Activated CD4-positive, alpha-beta T cell treated with anti-CD3 and anti-CD28 coated beads for 36 hours (primary cell): Measurements from ENCODE around the gene DNAJC3. TPM values are rescaled to one million over a fixed set of nuclear protein-coding genes. Genes with fewer than 3 reads are reported as not detected.
"Not testable (repeated sequence)": the region's sequence is repeated elsewhere in the genome, so short reads cannot be mapped to it uniquely, and the experiment has no call there.

Experiments
- ATAC-seq: fragments of 200-7000 bp; cut with Tn5 transposase; one replicate; pipeline ENCODE4 v1.10.0; 2021; ENCODE audit warnings: mild to moderate bottlenecking, moderate library complexity
- CTCF ChIA-PET: fragments of 350-600 bp; sonication (Branson Sonifier 250); formaldehyde crosslinking; loops from one replicate; lab custom pipeline; 2021; ENCODE audit warnings: antibody characterized with exemption; lab: Charles Lee
- POLR2A ChIA-PET: fragments of 350-600 bp; sonication (Branson Sonifier 250); formaldehyde crosslinking; loops from one replicate; lab custom pipeline; 2021; ENCODE audit warnings: antibody characterized with exemption, inconsistent platforms; lab: Charles Lee
- DNase-seq: peaks from one replicate; pipeline ENCODE4 v3.0.0-alpha.2; 2020
- H3K27ac Mint-ChIP-seq: one replicate; pipeline ENCODE4 v1.8.0; 2021; ENCODE audit warnings: mixed read lengths
- H3K27me3 Mint-ChIP-seq: one replicate; pipeline ENCODE4 v1.8.0; 2021; ENCODE audit warnings: mixed read lengths
- H3K36me3 Mint-ChIP-seq: one replicate; pipeline ENCODE4 v1.8.0; 2021; ENCODE audit warnings: low read depth, mixed read lengths
- H3K4me1 Mint-ChIP-seq: one replicate; pipeline ENCODE4 v1.8.0; 2021; ENCODE audit warnings: mixed read lengths
- H3K4me3 Mint-ChIP-seq: one replicate; pipeline ENCODE4 v1.8.0; 2021; ENCODE audit warnings: mild to moderate bottlenecking, moderate library complexity, mixed read lengths
- H3K9me3 Mint-ChIP-seq: one replicate; pipeline ENCODE4 v1.8.0; 2021; ENCODE audit warnings: low read depth, mixed read lengths
- intact Hi-C, 2 experiments: fragments of 100-400 bp; cut with DNase I in 1 of 2; cut with micrococcal nuclease in 1 of 2; formaldehyde crosslinking; loops; one replicate each; pipeline versions ENCODE4 v1.14.2 to v1.15.1; 2022 to 2024; cut with DNase I, micrococcal nuclease
- total RNA-seq, 2 experiments: library from RNA; stranded (reverse); gene quantifications; one replicate each; pipeline ENCODE4 v1.2.3, GENCODE V29; 2021

Gene DNAJC3
- total RNA-seq, 2 experiments from 2014 or later = 13.4 to 16.3 TPM

DNA sequence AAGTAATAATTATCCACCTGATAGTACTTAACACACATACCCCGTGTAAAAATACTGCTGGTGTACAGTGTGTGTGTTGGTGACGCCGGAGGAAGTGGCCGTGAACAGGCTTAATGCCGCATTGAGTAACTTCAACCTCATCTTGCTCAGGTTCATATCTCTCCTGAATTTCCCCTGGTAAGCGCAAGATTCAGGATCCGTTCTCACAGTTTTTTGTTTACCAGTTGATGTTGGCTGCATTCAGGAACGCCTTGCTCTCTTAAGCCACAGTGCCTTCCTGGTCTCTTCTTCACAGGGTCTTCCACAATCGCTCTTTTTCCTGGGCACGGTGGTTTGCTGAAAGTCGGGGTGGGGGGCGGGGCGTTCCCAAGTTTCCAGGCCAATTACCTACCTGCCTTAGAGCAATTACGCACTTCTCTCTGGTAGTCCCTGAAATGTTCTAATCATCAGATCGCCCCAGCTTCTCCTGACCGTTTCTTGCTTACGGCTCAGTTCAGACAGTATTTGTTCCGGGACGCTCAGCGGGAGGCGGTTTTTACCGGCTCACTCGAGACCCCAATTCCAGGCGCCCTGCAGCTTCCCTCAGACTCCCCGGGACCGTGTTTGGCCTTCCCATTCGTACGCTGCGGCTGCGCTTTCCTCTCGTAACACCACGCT is 706 bp upstream of the DNAJC3 start:
- Mint-ChIP-seq H3K4me3 (peak overlapping the region; percentile 96), H3K27me3 (no peaks in the 10 kb centered on the region), H3K36me3 (peaks cover 21% of the 10 kb centered on the region), H3K4me1 (peaks cover 47% of the 10 kb centered on the region), H3K9me3 (peaks cover 10% of the 10 kb centered on the region), H3K27ac (peak overlapping the region; percentile 92)
- intact Hi-C loops = loop anchor here (2.0 to 5.0 kb wide), 7 partner anchors 27 to 1757 kb away; partner anchors contain the start of genes ABCC4 (in 2 of the 2), GPR180 (in 2 of the 2) and RAP2A (in 1 of the 2)
- peak; percentile 52 for DNase-seq
- ATAC-seq = peak; percentile 1
- CTCF ChIA-PET = interaction anchor here (0.7 to 1.0 kb wide), 4 partner anchors 13 to 431 kb away, joined by 3 read pairs; no protein-coding TSS in a partner anchor
- POLR2A ChIA-PET = interaction anchor here (0.6 to 1.0 kb wide), 5 partner anchors 22 to 1757 kb away, joined by 3 to 5 read pairs (median 3); no protein-coding TSS in a partner anchor

GRCh38 chr13:95677564-95678266 is 776 bp downstream of the DNAJC3 start:
- H3K4me1 Mint-ChIP-seq = peaks cover 58% of the 10 kb centered on the region
- peaks cover 7% of the 10 kb centered on the region for H3K9me3 Mint-ChIP-seq
- H3K27me3 Mint-ChIP-seq = no peaks in the 10 kb centered on the region
- intact Hi-C loops = loop anchor here (2.0 to 5.0 kb wide), 7 partner anchors 25 to 1755 kb away; partner anchors contain the start of genes ABCC4 (in 2 of the 2), GPR180 (in 2 of the 2) and RAP2A (in 1 of the 2)
- no peak for ATAC-seq
- peak overlapping the region; percentile 96 for H3K4me3 Mint-ChIP-seq
- CTCF ChIA-PET = interaction anchor here (0.9 kb wide), 1 partner anchor 376 kb away, joined by 3 read pairs; no protein-coding TSS in a partner anchor
- H3K36me3 Mint-ChIP-seq = peaks cover 20% of the 10 kb centered on the region
- peak overlapping the region; percentile 87 for H3K27ac Mint-ChIP-seq
- POLR2A ChIA-PET = no interaction called here
- DNase-seq = peak; percentile 29

GRCh38 chr13:95678967-95679366 is 2.0 kb downstream of the DNAJC3 start:
- ChIA-PET POLR2A (no interaction called here), CTCF (no interaction called here)
- Mint-ChIP-seq H3K4me1 (peaks cover 60% of the 10 kb centered on the region), H3K9me3 (peaks cover 1% of the 10 kb centered on the region), H3K4me3 (peak overlapping the region; percentile 96), H3K36me3 (peaks cover 17% of the 10 kb centered on the region), H3K27me3 (no peaks in the 10 kb centered on the region), H3K27ac (peak overlapping the region; percentile 87)
- intact Hi-C loops = loop anchor here (5.0 kb wide), 3 partner anchors 377 to 1753 kb away; partner anchors contain the start of genes GPR180 (in 2 of the 2), ABCC4 (in 1 of the 2) and RAP2A (in 1 of the 2)
- ATAC-seq (no peak), DNase-seq (no peak)

- ChIA-PET POLR2A (no interaction called here), CTCF (interaction anchor here (1.2 to 1.6 kb wide), 2 partner anchors 20 to 31 kb away, joined by 3 to 5 read pairs; no protein-coding TSS in a partner anchor)
- peaks cover 1% of the 10 kb centered on the region for H3K9me3 Mint-ChIP-seq
- peak overlapping the region; percentile 2 for H3K4me3 Mint-ChIP-seq
- intact Hi-C loops = loop anchor here (5.0 kb wide), 3 partner anchors 377 to 1753 kb away; partner anchors contain the start of genes GPR180 (in 2 of the 2), ABCC4 (in 1 of the 2) and RAP2A (in 1 of the 2)
- peak overlapping the region; percentile 44 for H3K27ac Mint-ChIP-seq
- DNase-seq (no peak), ATAC-seq (no peak)
- H3K36me3 Mint-ChIP-seq = peaks cover 20% of the 10 kb centered on the region
- peaks cover 61% of the 10 kb centered on the region for H3K4me1 Mint-ChIP-seq
- H3K27me3 Mint-ChIP-seq = no peaks in the 10 kb centered on the region
Observed at GRCh38 chr13:95679722-95680121, 2.8 kb downstream of the DNAJC3 start.

DNA sequence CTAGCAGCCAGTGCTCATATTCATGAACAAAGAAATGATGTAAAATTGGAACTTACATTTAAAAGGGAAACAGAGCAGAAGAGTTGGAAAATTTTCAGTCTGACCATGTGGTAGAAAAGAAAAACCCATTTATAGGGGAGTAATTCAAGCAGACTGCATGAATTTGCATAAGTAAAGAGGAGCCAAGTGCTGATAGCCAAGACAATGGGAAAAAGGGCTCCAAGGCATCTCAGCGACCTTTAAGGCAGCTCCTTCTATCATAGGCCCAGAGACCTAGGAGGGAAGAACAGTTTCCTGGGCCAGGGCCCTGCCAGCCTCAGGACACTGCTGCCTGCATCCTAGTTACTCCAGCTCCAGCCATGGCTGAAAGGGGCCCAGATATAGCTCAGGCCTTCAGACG is 7.5 kb downstream of the DNAJC3 start:
- no peak overlapping the region for H3K4me3 Mint-ChIP-seq
- no peaks in the 10 kb centered on the region for H3K27me3 Mint-ChIP-seq
- ChIA-PET CTCF (no interaction called here), POLR2A (no interaction called here)
- no peak overlapping the region for H3K27ac Mint-ChIP-seq
- H3K4me1 Mint-ChIP-seq = peaks cover 62% of the 10 kb centered on the region
- ATAC-seq (no peak), DNase-seq (no peak)
- peaks cover 41% of the 10 kb centered on the region for H3K36me3 Mint-ChIP-seq
- intact Hi-C loops = no loop called here
- H3K9me3 Mint-ChIP-seq = peaks cover 14% of the 10 kb centered on the region

DNA sequence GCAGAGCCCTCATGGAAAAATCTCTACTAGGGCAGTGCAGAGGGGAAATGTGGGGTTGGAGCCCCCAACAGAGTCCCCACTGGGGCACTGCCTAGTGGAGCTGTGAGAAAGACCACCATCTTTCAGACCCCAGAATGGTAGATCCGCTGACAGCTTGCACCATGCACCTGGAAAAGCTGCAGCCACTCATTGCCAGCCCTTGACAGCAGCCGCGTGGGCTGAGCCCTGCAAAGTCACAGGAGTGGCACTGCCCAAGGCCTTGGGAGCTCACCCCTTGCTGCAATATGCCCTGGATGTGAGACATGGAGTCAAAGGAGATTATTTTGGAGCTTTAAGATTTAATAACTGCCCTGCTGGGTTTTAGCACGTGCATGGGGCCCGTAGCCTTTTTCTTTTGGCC is 8.0 kb downstream of the DNAJC3 start:
- H3K36me3 Mint-ChIP-seq = peaks cover 45% of the 10 kb centered on the region
- POLR2A ChIA-PET, CTCF ChIA-PET: not testable (repeated sequence)

GRCh38 chr13:95689582-95689926 is 12.6 kb downstream of the DNAJC3 start:
- CTCF ChIA-PET = interaction anchor here (1.0 kb wide), 1 partner anchor 285 kb away, joined by 3 read pairs; no protein-coding TSS in a partner anchor
- DNase-seq (no peak), ATAC-seq (no peak)
- POLR2A ChIA-PET = interaction anchor here (0.7 kb wide), 1 partner anchor 60 kb away, joined by 3 read pairs; no protein-coding TSS in a partner anchor
- Mint-ChIP-seq H3K4me3 (no peak overlapping the region), H3K27me3 (no peaks in the 10 kb centered on the region), H3K27ac (peak overlapping the region; percentile 67), H3K4me1 (peaks cover 32% of the 10 kb centered on the region), H3K36me3 (peaks cover 39% of the 10 kb centered on the region), H3K9me3 (peaks cover 14% of the 10 kb centered on the region)
- intact Hi-C loops = no loop called here

More for the DNA sequence above, 8.0 kb downstream of the DNAJC3 start:
- intact Hi-C loops, H3K27me3 Mint-ChIP-seq, H3K4me3 Mint-ChIP-seq, H3K27ac Mint-ChIP-seq, DNase-seq, ATAC-seq: not testable (repeated sequence)
- Mint-ChIP-seq H3K9me3 (peaks cover 16% of the 10 kb centered on the region), H3K4me1 (peaks cover 60% of the 10 kb centered on the region)

- CTCF ChIA-PET, DNase-seq, POLR2A ChIA-PET, H3K27me3 Mint-ChIP-seq, H3K27ac Mint-ChIP-seq, intact Hi-C loops, ATAC-seq, H3K4me3 Mint-ChIP-seq: not testable (repeated sequence)
- Mint-ChIP-seq H3K9me3 (peaks cover 12% of the 10 kb centered on the region), H3K36me3 (peaks cover 30% of the 10 kb centered on the region), H3K4me1 (peaks cover 26% of the 10 kb centered on the region)
Observed at GRCh38 chr13:95690986-95691385, 14.0 kb downstream of the DNAJC3 start.

- ChIA-PET CTCF (no interaction called here), POLR2A (no interaction called here)
Observed at GRCh38 chr13:95697052-95697680, 20.2 kb downstream of the DNAJC3 start.

DNA sequence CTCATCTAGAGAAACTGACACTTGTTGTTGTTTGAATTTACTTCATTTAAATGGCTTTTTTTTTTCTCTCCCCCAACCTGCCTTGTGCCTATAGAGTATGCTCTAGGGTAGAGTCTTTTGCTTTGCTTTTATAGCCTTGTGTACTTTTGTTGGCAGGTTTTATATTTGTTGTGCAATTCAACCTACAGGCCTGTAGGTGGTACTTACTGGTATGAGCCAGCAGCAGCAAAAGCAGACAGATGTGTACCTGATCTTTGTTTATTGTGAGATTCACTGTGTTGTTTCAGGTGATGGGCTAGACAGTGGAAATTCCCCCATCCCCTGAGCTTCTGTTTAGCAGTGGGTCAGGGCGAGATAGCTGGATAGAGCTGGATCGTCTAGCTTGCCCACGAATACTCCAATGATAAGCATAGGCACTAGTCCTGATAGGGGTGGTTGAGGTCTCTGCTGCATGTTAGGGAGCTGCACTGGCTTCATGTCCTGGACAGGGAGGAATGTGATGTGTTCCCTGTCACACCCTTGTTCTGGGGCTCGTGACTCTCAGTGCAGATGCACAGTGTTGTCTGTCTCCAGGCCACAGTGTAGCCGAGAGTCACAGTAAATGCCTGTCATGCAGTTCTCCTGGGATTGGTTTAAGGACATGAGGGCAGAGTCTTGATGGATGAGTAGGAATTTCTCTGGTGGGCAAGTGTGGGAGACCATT is 21.3 kb downstream of the DNAJC3 start:
- peak overlapping the region; percentile 27 for H3K27ac Mint-ChIP-seq
- H3K36me3 Mint-ChIP-seq = peaks cover 8% of the 10 kb centered on the region
- no peak for DNase-seq
- POLR2A ChIA-PET = interaction anchor here (0.6 kb wide), 1 partner anchor 22 kb away, joined by 3 read pairs; no protein-coding TSS in a partner anchor
- H3K27me3 Mint-ChIP-seq = no peaks in the 10 kb centered on the region
- CTCF ChIA-PET = interaction anchor here (1.7 kb wide), 1 partner anchor 38 kb away, joined by 5 read pairs; no protein-coding TSS in a partner anchor
- no peak overlapping the region for H3K4me3 Mint-ChIP-seq
- peaks cover 5% of the 10 kb centered on the region for H3K9me3 Mint-ChIP-seq
- peak; percentile 51 for ATAC-seq
- intact Hi-C loops = no loop called here
- peaks cover 49% of the 10 kb centered on the region for H3K4me1 Mint-ChIP-seq

More at GRCh38 chr13:95697052-95697680, 20.2 kb downstream of the DNAJC3 start:
- peaks cover 10% of the 10 kb centered on the region for H3K36me3 Mint-ChIP-seq
- no peaks in the 10 kb centered on the region for H3K27me3 Mint-ChIP-seq
- no peak overlapping the region for H3K4me3 Mint-ChIP-seq
- no peak overlapping the region for H3K27ac Mint-ChIP-seq
- intact Hi-C loops = no loop called here
- H3K4me1 Mint-ChIP-seq = peaks cover 40% of the 10 kb centered on the region
- DNase-seq (no peak), ATAC-seq (no peak)
- peaks cover 5% of the 10 kb centered on the region for H3K9me3 Mint-ChIP-seq
